ENCODE measurements around the gene SPOUT1.

The SPOUT1 gene

GRCh38 chr9:128828267-128828666 lies 1.3 kb downstream of the SPOUT1 start:
- Histone ChIP-seq H3F3A (ENCODE audit: low read depth) (no peaks in the 10 kb centered on the region), H4K20me1 (ENCODE audit: insufficient read depth, low read length, poor library complexity, severe bottlenecking) (no peaks in the 10 kb centered on the region), H3K4me3 (ENCODE audit: low read length, poor library complexity, severe bottlenecking) (peak overlapping the region; percentile 93), H3K79me2 (ENCODE audit: insufficient read depth, low read length) (peaks cover 12% of the 10 kb centered on the region), H3K36me3 (ENCODE audit: insufficient read depth, low read length) (peaks cover 7% of the 10 kb centered on the region; the same call in 1 of the 2 replicates), H3K27me3 (ENCODE audit: insufficient read depth, low read length, poor library complexity, severe bottlenecking) (no peaks in the 10 kb centered on the region), H3K4me2 (ENCODE audit: low read depth, low read length, poor library complexity, severe bottlenecking) (peak overlapping the region; percentile 90), H2AFZ (ENCODE audit: low read length) (no peak overlapping the region), H3K4me1 (ENCODE audit: insufficient read depth, low read length, poor library complexity, severe bottlenecking) (no peaks in the 10 kb centered on the region), H3K9ac (ENCODE audit: low read depth, low read length, poor library complexity, severe bottlenecking) (peak overlapping the region; percentile 88), H3K9me3 (ENCODE audit: insufficient read depth, low read depth, low read length) (no peaks in the 10 kb centered on the region), H3K9me2 (replicated peaks; ENCODE audit: low read depth, low read length) (no peaks in the 10 kb centered on the region)
- TF ChIP-seq, protein P1, sequence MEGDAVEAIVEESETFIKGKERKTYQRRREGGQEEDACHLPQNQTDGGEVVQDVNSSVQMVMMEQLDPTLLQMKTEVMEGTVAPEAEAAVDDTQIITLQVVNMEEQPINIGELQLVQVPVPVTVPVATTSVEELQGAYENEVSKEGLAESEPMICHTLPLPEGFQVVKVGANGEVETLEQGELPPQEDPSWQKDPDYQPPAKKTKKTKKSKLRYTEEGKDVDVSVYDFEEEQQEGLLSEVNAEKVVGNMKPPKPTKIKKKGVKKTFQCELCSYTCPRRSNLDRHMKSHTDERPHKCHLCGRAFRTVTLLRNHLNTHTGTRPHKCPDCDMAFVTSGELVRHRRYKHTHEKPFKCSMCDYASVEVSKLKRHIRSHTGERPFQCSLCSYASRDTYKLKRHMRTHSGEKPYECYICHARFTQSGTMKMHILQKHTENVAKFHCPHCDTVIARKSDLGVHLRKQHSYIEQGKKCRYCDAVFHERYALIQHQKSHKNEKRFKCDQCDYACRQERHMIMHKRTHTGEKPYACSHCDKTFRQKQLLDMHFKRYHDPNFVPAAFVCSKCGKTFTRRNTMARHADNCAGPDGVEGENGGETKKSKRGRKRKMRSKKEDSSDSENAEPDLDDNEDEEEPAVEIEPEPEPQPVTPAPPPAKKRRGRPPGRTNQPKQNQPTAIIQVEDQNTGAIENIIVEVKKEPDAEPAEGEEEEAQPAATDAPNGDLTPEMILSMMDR (conservative IDR thresholded peaks at IDR 0.05; ENCODE audit: low read length): peak; percentile 18; the same call in 1 of the 2 replicates
- TF ChIP-seq EZH2phosphoT487 (IDR thresholded peaks at IDR 0.05; ENCODE audit: borderline replicate concordance): no peak

DNA sequence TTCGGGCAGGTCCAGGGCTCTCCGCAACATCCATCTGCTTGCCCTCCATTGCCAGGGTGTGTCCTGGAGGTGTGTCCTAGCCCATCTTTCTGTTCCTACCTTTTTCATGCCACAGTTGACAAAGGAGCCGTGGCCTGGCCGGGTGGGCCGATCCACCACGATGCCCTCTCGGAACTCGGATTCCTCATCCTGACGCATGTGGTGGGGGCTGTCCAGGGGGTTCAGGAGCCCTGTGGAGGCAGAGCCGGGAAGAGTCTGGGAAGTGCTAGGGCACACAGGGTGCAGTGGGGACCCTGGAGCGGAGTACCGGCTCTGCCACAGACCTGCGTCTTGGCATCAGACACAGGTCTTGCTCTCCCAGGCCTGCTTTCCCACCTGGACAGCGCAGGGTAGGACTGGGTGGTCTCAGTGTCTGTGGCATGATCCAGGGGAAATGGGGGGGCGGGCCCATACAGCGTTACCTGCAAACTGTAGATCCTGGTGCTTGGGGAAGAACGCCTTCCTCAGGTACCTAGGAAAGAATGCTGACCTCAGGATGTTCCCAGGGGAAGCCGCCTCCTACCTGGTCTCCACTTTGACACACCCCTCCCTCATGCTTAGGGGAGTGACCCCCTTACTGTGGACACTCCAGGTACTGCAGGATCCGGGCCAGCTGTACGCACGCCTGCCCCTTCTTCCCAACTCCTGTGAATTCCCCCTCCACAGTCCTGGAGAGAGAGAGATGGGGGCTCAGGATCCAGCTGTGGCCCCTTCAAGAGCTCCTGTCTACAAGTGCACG lies 3.5 kb downstream of the SPOUT1 start:
- Histone ChIP-seq H3K79me2 (ENCODE audit: insufficient read depth, low read length) (peaks cover 12% of the 10 kb centered on the region), H3K9me2 (replicated peaks; ENCODE audit: low read depth, low read length) (no peaks in the 10 kb centered on the region), H3F3A (ENCODE audit: low read depth) (no peaks in the 10 kb centered on the region), H3K36me3 (ENCODE audit: insufficient read depth, low read length) (peaks cover 15% of the 10 kb centered on the region; the same call in 1 of the 2 replicates), H3K4me2 (ENCODE audit: low read depth, low read length, poor library complexity, severe bottlenecking) (no peak overlapping the region), H3K9me3 (ENCODE audit: insufficient read depth, low read depth, low read length) (no peaks in the 10 kb centered on the region), H4K20me1 (ENCODE audit: insufficient read depth, low read length, poor library complexity, severe bottlenecking) (no peaks in the 10 kb centered on the region), H3K9ac (ENCODE audit: low read depth, low read length, poor library complexity, severe bottlenecking) (no peak overlapping the region), H2AFZ (ENCODE audit: low read length) (no peak overlapping the region), H3K4me1 (ENCODE audit: insufficient read depth, low read length, poor library complexity, severe bottlenecking) (no peaks in the 10 kb centered on the region), H3K27me3 (ENCODE audit: insufficient read depth, low read length, poor library complexity, severe bottlenecking) (no peaks in the 10 kb centered on the region), H3K4me3 (ENCODE audit: low read length, poor library complexity, severe bottlenecking) (no peak overlapping the region)
- TF ChIP-seq EZH2phosphoT487 (IDR thresholded peaks at IDR 0.05; ENCODE audit: borderline replicate concordance): no peak
- TF ChIP-seq, protein P1 (conservative IDR thresholded peaks at IDR 0.05; ENCODE audit: low read length): no peak

GRCh38 chr9:128824911-128825310 lies 4.7 kb downstream of the SPOUT1 start:
- Histone ChIP-seq H3K9ac (ENCODE audit: low read depth, low read length, poor library complexity, severe bottlenecking) (no peak overlapping the region), H3K79me2 (ENCODE audit: insufficient read depth, low read length) (peaks cover 12% of the 10 kb centered on the region), H3K9me2 (replicated peaks; ENCODE audit: low read depth, low read length) (no peaks in the 10 kb centered on the region), H3K36me3 (ENCODE audit: insufficient read depth, low read length) (peaks cover 15% of the 10 kb centered on the region; the same call in 1 of the 2 replicates), H2AFZ (ENCODE audit: low read length) (no peak overlapping the region), H3K9me3 (ENCODE audit: insufficient read depth, low read depth, low read length) (no peaks in the 10 kb centered on the region), H4K20me1 (ENCODE audit: insufficient read depth, low read length, poor library complexity, severe bottlenecking) (no peaks in the 10 kb centered on the region), H3F3A (ENCODE audit: low read depth) (no peaks in the 10 kb centered on the region), H3K4me2 (ENCODE audit: low read depth, low read length, poor library complexity, severe bottlenecking) (no peak overlapping the region), H3K4me3 (ENCODE audit: low read length, poor library complexity, severe bottlenecking) (no peak overlapping the region), H3K4me1 (ENCODE audit: insufficient read depth, low read length, poor library complexity, severe bottlenecking) (no peaks in the 10 kb centered on the region), H3K27me3 (ENCODE audit: insufficient read depth, low read length, poor library complexity, severe bottlenecking) (no peaks in the 10 kb centered on the region)
- TF ChIP-seq, protein P1 (conservative IDR thresholded peaks at IDR 0.05; ENCODE audit: low read length): no peak
- no peak for TF ChIP-seq EZH2phosphoT487 (IDR thresholded peaks at IDR 0.05; ENCODE audit: borderline replicate concordance)
